ENCODE measurements around the gene SMIM17. TPM values are rescaled to one million over a fixed set of nuclear protein-coding genes. Genes with fewer than 3 reads are reported as not detected.

The SMIM17 gene
- total and polyA plus RNA-seq, 9 donors: 0.22 to 1.6 (median 0.59) TPM; not detected in 1

- DNase-seq: no peak
- WGBS, 3 donors: 93 to 94% (median 94%) methylated on average over 8 of the region's 8 CpGs
- Histone ChIP-seq H3K27ac (no peak overlapping the region), H3K27me3 (no peaks in the 10 kb centered on the region), H3K4me3 (no peak overlapping the region), H3K36me3 (no peaks in the 10 kb centered on the region), H3K4me1 (ENCODE audit: insufficient read depth) (no peaks in the 10 kb centered on the region), H3K9me3 (peaks cover 5 to 56% of the 10 kb centered on the region in 2 donors)
- intact Hi-C loops (cut with DNase I): no loop called here
- TF ChIP-seq, protein P1, sequence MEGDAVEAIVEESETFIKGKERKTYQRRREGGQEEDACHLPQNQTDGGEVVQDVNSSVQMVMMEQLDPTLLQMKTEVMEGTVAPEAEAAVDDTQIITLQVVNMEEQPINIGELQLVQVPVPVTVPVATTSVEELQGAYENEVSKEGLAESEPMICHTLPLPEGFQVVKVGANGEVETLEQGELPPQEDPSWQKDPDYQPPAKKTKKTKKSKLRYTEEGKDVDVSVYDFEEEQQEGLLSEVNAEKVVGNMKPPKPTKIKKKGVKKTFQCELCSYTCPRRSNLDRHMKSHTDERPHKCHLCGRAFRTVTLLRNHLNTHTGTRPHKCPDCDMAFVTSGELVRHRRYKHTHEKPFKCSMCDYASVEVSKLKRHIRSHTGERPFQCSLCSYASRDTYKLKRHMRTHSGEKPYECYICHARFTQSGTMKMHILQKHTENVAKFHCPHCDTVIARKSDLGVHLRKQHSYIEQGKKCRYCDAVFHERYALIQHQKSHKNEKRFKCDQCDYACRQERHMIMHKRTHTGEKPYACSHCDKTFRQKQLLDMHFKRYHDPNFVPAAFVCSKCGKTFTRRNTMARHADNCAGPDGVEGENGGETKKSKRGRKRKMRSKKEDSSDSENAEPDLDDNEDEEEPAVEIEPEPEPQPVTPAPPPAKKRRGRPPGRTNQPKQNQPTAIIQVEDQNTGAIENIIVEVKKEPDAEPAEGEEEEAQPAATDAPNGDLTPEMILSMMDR (IDR thresholded peaks at IDR 0.05): no peak
- TF ChIP-seq POLR2A (IDR thresholded peaks at IDR 0.05) (no peak), EP300 (IDR thresholded peaks at IDR 0.05) (no peak)
These were observed 25.4 kb upstream of the SMIM17 start for GRCh38 chr19:56617531-56617930.

DNA sequence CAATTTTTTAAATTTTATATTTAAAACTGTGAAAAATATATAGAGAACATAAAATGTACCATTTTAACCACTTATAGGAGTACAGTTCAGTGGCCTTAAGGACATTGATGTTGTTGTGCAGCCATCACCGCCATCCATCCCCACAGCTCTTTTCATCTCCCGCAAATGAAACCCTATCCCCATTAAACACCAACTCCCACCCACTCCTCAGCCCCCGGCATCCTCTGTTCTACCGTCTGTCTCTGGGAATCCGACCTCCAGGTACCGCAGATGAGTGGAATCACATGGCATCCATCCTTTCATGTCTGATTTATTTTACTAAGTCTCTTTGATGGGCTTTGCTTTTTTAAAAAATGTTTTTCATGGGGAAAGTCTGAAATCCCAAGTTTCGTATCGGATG is 23.8 kb upstream of the SMIM17 start:
- H3K36me3 ChIP-seq: peaks cover 3% of the 10 kb centered on the region
- 52% methylated on average over 8 of the region's 8 CpGs for WGBS, 3 donors

GRCh38 chr19:56622374-56622773 is 20.6 kb upstream of the SMIM17 start:
- Histone ChIP-seq H3K27ac (no peak overlapping the region), H3K4me3 (no peak overlapping the region), H3K4me1 (ENCODE audit: insufficient read depth) (no peaks in the 10 kb centered on the region), H3K36me3 (peaks cover 3% of the 10 kb centered on the region), H3K9me3 (peaks cover 5 to 46% of the 10 kb centered on the region in 2 donors), H3K27me3 (no peaks in the 10 kb centered on the region)
- DNase-seq: no peak
- intact Hi-C loops (cut with DNase I): no loop called here
- 91 to 95% (median 94%) methylated on average over 37 of the region's 37 CpGs for WGBS, 3 donors
- TF ChIP-seq, protein P1 (IDR thresholded peaks at IDR 0.05): no peak
- TF ChIP-seq EP300 (IDR thresholded peaks at IDR 0.05) (no peak), POLR2A (IDR thresholded peaks at IDR 0.05) (no peak)

More for the DNA sequence above, 23.8 kb upstream of the SMIM17 start:
- DNase-seq: no peak
- Histone ChIP-seq H3K4me3 (no peak overlapping the region), H3K4me1 (ENCODE audit: insufficient read depth) (no peaks in the 10 kb centered on the region), H3K9me3 (peaks cover 5 to 50% of the 10 kb centered on the region in 2 donors), H3K27ac (no peak overlapping the region), H3K27me3 (no peaks in the 10 kb centered on the region)
- intact Hi-C loops (cut with DNase I): no loop called here
- no peak for TF ChIP-seq POLR2A (IDR thresholded peaks at IDR 0.05)
- no peak for TF ChIP-seq EP300 (IDR thresholded peaks at IDR 0.05)
- TF ChIP-seq, protein P1 (IDR thresholded peaks at IDR 0.05): no peak

DNA sequence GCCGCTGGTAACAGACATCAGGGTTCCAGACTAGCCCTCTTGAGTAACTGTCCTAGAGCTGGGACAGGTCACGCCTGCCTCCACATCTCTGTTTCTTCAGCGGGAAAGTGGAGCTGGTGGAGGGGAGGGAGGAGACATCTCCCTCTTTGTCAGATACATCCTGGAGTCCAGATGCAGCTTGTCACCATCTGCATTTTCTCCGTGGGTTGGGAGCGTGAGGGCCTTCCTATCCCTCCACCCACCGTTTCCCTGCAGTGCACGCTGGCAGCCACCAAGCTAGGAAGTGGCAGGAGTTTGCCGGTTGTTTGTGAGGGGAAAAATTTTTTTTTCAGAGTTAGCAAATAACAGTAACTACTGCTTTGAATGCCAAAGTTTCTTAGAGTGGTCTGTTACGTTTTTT is 20.0 kb upstream of the SMIM17 start:
- H3K4me3 ChIP-seq: no peak overlapping the region
- 81 to 89% (median 83%) methylated on average over 9 of the region's 9 CpGs for WGBS, 3 donors
- no peak for TF ChIP-seq POLR2A (IDR thresholded peaks at IDR 0.05)
- TF ChIP-seq EP300 (IDR thresholded peaks at IDR 0.05): no peak
- TF ChIP-seq, protein P1 (IDR thresholded peaks at IDR 0.05): no peak
- no peaks in the 10 kb centered on the region for H3K4me1 ChIP-seq (ENCODE audit: insufficient read depth)
- no peaks in the 10 kb centered on the region for H3K27me3 ChIP-seq
- DNase-seq: no peak
- no peak overlapping the region for H3K27ac ChIP-seq
- intact Hi-C loops (cut with DNase I): no loop called here
- peaks cover 5 to 40% of the 10 kb centered on the region in 2 donors for H3K9me3 ChIP-seq
- H3K36me3 ChIP-seq: peaks cover 3% of the 10 kb centered on the region
